PC-9 (cell line): ENCODE measurements around the gene TMEM132D.

Experiments
- EZH2 ChIP-seq: fragments of 200-600 bp; sonication (generic); IDR thresholded peaks from 2 replicates; pipeline ENCODE4 v1.8.0; 2017; ENCODE audit warnings: antibody characterized with exemption, low read depth
- TF ChIP-seq, protein P1 (sequence below): fragments of 200-600 bp; sonication (generic); conservative IDR thresholded peaks from 2 replicates; pipeline ENCODE4 v1.6.1; 2017; ENCODE audit warnings: mixed run types, antibody characterized with exemption, mild to moderate bottlenecking, moderate library complexity

DNA sequence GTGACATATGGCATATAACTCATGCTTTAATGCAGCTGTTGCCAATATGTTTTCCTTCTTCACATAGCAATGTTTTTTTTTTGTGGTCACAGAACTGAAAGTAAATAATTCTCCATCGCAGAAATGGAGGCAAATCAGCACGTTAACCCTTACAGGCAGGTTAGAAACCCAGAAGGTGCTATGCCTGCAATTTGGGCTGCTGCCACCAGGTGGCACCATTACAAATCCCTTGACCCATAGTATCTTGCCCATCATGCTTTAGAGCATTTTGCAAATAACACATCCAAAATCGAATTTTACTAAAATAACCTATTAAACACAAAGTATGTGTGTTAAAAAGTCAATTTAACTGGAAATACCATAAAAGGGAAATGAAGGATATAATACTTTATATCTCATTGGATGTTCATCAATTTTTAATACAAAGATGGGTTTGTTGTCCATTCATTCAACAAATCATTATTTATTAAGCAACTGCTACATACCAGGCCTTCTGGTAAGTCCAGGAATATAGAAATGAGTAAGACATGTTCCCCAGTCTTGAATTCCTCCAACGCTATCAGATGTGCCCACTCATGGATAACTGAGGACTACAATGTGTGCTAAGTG is 710.5 kb downstream of the TMEM132D start:
- TF ChIP-seq, protein P1, sequence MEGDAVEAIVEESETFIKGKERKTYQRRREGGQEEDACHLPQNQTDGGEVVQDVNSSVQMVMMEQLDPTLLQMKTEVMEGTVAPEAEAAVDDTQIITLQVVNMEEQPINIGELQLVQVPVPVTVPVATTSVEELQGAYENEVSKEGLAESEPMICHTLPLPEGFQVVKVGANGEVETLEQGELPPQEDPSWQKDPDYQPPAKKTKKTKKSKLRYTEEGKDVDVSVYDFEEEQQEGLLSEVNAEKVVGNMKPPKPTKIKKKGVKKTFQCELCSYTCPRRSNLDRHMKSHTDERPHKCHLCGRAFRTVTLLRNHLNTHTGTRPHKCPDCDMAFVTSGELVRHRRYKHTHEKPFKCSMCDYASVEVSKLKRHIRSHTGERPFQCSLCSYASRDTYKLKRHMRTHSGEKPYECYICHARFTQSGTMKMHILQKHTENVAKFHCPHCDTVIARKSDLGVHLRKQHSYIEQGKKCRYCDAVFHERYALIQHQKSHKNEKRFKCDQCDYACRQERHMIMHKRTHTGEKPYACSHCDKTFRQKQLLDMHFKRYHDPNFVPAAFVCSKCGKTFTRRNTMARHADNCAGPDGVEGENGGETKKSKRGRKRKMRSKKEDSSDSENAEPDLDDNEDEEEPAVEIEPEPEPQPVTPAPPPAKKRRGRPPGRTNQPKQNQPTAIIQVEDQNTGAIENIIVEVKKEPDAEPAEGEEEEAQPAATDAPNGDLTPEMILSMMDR, result peak; percentile 81
- no peak for TF ChIP-seq EZH2
